GM18505 (cell line): ENCODE measurements around the gene CHCHD2.

ENCODE experiments used
- ATAC-seq: cut with Tn5 transposase; IDR thresholded peaks from one replicate; pipeline ENCODE4 v1.9.1; 2021; ENCODE audit not compliant: unreplicated experiment
- POLR2A ChIP-seq: IDR thresholded peaks from 4 replicates; pipeline ENCODE4 v1.6.1; 2011; ENCODE audit warnings: borderline replicate concordance; ENCODE audit not compliant: insufficient read depth, insufficient read length; ENCODE audit errors: extremely low read depth

CHCHD2 gene

DNA sequence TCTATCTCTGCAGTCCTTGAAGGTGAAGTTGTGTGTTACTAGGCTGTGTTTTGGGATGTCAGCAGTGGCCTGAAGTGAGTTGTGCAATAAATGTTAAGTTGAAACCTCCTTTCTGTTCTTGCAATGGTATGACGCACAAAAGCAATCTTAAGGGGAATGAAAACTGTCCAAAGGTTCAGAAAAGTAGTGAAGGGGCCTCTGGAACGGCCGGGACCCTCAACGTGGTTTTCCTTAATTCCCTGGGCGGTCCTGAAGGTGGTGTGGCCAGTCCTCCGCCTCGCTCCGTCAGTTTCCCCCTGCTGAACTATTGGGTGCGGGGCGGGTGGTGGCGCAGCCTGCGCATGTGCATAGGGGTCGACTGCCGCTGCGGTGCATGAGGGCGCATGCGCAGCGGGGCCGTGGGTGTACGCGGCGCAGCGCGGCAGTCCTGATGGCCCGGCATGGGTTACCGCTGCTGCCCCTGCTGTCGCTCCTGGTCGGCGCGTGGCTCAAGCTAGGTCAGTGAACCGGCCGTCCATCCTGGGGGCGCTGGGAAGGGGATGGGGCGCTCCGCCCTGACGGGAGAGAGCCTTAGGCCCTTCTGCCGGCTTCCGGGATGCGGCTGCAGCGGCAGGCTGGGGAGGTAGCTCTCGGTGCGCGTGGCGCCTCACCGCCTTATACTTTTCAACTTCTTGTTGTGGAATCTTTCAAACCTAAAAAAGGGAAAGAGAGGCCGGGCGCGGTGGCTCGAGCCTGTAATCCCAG is 42.2 kb downstream of the CHCHD2 start, which contains the start of gene SUMF2:
TSS of gene SUMF2 (plus strand) at position 405 of the 744 bp plus-strand sequence. CDS start at position 431, 26 bp downstream.
- peak; percentile 96 for TF ChIP-seq POLR2A
- ATAC-seq = peak; percentile 87

GRCh38 chr7:56063500-56063881 is 42.8 kb downstream of the CHCHD2 start:
- no peak for ATAC-seq
- TF ChIP-seq POLR2A = no peak

DNA sequence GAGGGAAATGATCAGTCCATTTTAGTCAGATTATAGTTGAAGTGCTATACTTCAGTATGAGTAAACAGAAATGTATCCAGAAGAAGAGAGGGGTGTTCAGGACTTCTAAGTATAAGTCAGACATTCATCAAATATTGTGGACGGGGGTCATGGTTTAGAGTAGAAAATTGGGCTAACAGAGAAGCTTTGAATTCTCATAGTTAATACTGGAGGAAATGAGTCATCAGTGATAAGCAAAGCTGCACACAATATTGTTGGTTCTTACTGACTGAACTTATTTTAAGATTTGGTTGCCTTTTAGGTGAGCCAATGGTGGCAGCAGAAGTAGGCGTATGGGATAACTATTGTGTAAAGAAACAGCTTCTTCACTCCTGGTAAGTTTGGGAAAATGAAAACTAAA is 43.9 kb downstream of the CHCHD2 start:
- no peak for TF ChIP-seq POLR2A
- no peak for ATAC-seq

- ATAC-seq = no peak
- TF ChIP-seq POLR2A = no peak
Measured at GRCh38 chr7:56053993-56054392, 52.3 kb downstream of the CHCHD2 start.

GRCh38 chr7:56053379-56053778 is 52.9 kb downstream of the CHCHD2 start:
- ATAC-seq = no peak
- no peak for TF ChIP-seq POLR2A
